Ishikawa (cell line): ENCODE measurements around the gene HOXC11.

Source experiments
- CEBPB ChIP-seq: IDR thresholded peaks from 2 replicates; pipeline ENCODE4 v1.6.1; 2012
- EGR1 ChIP-seq: IDR thresholded peaks from 2 replicates; pipeline ENCODE4 v1.6.1; 2012
- FOXM1 ChIP-seq: IDR thresholded peaks from 2 replicates; pipeline ENCODE4 v1.6.1; 2012; ENCODE audit warnings: low read depth, borderline replicate concordance
- MAX ChIP-seq: IDR thresholded peaks from 2 replicates; pipeline ENCODE4 v1.6.1; 2012
- NFIC ChIP-seq: IDR thresholded peaks from 2 replicates; pipeline ENCODE4 v1.6.1; 2012
- RAD21 ChIP-seq: IDR thresholded peaks from 2 replicates; pipeline ENCODE4 v1.6.1; 2012; ENCODE audit warnings: low read depth
- REST ChIP-seq: IDR thresholded peaks from 2 replicates; pipeline ENCODE4 v1.6.1; 2012; ENCODE audit warnings: low read depth, mild to moderate bottlenecking
- TAF1 ChIP-seq: IDR thresholded peaks from 2 replicates; pipeline ENCODE4 v1.6.1; 2012; ENCODE audit warnings: low read depth, mild to moderate bottlenecking

DNA sequence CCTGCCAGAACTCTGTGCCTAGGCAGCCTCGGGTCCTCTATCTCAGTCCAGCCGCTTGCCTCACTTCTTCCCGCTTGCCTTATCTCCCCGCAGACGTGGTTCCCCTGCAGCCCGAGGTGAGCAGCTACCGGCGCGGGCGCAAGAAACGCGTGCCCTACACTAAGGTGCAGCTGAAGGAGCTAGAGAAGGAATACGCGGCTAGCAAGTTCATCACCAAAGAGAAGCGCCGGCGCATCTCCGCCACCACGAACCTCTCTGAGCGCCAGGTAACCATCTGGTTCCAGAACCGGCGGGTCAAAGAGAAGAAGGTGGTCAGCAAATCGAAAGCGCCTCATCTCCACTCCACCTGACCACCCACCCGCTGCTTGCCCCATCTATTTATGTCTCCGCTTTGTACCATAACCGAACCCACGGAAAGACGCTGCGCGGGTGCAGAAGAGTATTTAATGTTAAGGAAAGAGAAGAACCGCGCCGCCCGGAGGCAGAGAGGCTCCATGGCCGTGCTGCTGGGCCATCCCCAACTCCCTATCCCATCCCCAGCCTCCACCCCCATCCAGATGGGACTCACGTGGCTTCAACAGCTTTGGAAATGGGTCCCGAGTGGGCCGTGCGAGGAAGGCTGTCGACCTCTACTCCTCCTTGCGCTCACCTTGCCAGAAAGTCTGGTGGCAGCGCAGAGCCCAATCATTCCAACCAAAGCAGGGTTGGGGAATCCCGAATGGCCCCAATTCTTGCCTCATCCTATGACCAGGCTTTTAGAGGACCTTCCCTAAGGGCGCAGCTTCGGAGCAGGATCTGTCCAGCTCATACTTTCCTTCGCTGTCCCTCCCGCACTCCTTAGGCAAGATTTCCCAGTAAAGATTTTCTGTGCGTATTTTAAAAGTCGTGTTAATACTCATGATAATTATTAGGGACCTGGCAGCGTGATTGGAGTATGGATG is 27.7 kb upstream of the HOXC11 start:
- TF ChIP-seq MAX (no peak), RAD21 (no peak), EGR1 (no peak), FOXM1 (no peak), REST (no peak), NFIC (no peak), CEBPB (no peak), TAF1 (no peak)
